Activated CD4-positive, alpha-beta T cell treated with anti-CD3 and anti-CD28 coated beads, Interleukin-10, Interleukin-2, amounts not matched to agents 100 ng/mL and 50 ng/mL, durations not matched to agents 16 hours and 8 hours (primary cell): ENCODE measurements around the gene NEDD4.
"Not testable (repeated sequence)": the region's sequence is repeated elsewhere in the genome, so short reads cannot be mapped to it uniquely, and the experiment has no call there.

Experiments
- DNase-seq: peaks from one replicate; pipeline ENCODE4 v3.0.0-alpha.2; 2020

The NEDD4 gene

DNA sequence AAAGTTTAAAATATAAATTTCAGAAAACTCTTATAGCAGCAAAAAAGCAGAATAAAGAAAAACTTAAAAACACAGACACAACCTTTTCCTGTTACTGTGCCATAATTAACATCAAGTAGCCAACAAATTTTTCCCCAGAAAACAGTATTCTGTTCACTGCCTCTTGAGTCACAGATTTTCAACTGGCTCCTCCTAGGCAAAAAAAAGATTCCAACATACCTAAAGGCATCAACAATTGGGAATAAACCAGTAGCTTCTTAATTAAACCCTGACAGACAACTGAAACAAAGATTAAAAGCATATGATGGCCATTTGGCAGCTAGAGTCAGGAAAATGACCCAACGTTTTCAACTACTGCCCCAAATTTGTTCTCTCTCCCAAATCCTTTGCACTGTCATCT, 10.9 kb upstream of the NEDD4 start:
- not testable (repeated sequence) for DNase-seq

DNA sequence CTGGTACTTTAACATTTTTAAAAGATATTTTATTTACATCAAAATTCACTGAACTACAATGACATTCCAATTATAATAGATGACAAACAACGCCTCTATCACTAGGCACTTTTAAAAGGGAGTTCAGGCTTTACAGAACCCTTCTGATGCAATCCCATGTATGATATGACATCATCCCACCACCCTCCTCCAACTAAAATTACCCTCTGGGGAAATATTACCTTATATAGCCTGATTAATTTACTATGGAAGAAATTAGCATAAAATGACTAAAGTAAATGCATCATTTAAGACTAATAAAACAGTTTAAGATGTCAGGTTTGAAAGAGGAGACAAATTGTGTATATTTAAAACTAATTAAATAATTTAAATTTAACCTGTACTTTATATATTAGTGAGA, 10.4 kb upstream of the NEDD4 start:
- not testable (repeated sequence) for DNase-seq

- DNase-seq: not testable (repeated sequence)
Observed at GRCh38 chr15:56003277-56003676, 9.9 kb upstream of the NEDD4 start.

- DNase-seq: no peak
Observed at GRCh38 chr15:56001471-56002078, 8.2 kb upstream of the NEDD4 start.

DNA sequence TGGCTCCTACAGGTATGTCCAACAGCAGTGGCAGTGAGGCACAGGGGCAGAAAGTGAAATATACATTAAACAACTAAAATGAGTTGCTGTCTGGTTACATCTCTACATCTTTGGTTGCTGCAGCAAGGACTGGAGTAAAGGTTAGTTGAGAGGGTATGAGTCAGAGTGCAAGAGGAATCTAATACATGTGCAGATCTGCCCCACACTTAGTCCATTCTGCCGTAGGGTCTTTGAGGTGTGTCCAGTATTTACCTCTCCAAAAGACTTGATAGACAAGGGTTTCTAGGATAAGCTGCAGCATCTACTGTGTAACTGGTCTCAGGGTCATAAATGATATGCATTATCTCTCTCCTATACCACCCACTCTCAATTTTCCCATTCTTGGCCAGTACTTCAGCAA, 6.2 kb upstream of the NEDD4 start:
- no peak for DNase-seq

- DNase-seq: no peak
Observed at GRCh38 chr15:55998478-55998877, 5.1 kb upstream of the NEDD4 start.

DNA sequence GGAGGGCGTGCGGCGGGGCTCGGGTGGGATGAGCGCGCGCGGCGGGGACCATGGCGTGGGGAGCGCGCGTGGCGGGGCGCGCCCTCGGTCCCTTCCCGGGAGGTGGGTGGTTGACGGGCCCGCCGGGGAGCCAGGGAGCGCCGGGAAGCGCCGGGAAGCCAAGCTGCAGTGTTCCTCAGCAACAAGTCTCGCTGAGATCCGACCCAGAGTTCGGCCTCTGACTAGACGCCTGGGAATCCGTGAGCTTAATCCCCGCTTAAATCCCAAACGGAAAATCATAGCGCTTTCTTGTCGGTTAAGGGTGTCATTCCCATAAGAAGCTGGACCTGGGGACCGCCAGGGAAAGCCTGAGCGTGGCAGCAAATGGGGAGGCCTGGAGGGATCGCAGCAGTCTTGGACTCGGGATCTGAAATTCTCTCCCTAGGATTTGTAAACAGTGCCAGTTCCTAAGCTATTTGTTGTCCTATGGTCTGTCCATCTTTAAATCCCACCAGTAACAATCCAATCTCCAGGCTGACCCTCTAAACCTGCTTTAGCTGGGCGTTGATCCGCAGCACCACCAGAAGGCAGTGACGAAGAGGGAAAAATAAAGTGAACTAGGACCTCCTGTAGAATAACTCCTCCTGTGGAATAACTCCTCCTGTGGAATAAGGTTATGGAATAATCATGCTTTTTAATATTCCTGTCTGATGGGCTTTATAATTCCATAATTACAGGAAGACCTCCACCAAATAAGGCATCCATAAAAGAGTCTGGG, 570 bp upstream of the NEDD4 start:
- no peak for DNase-seq

GRCh38 chr15:55992769-55993110, 672 bp downstream of the NEDD4 start:
- no peak for DNase-seq

DNA sequence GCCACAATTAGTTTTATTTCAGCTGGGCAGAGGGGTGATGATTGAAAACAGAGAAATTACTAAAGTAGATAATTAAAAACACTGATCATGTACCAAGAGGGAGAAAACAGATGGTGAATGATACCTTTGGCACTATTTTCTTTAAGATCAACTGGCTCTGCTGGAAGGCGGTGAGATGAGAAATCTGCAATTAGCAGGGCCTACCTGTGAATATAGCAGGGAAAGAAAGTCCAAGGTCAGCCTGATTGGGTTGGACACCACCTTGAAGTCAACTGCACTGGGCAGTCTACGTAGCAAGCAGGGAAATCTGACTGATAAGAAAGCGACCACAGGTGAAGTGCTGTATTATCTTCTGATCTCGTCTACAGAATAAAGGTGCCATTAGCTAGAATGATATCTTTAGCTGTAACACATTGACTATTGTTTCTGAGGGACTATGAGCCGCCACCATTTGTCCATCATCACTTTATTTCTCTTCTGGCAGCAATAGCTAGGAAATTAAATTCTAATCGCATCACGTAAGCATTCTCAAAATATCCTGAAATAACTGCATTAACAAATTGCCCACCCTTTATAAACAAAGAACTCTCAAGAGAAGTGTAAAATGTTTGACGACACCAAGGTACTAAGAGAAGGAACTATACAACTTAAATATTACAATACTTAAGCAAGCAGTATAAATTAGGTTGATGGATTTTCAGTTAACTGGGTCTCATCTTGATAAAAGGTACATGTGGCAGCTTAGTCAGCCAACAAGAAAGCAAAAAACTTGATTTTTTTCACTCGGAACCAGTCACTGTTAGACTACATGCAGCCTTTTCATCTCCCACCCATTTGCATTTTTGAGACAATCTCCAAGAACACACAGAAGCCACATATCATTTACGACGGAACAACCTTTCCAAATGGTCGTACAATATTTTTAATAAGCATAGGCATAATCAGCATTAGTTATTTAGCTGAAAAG, 1.3 kb downstream of the NEDD4 start:
- no peak for DNase-seq

GRCh38 chr15:55990998-55991397, 2.4 kb downstream of the NEDD4 start:
- no peak for DNase-seq

- no peak for DNase-seq
Observed at GRCh38 chr15:55990516-55990915, 2.9 kb downstream of the NEDD4 start.

DNA sequence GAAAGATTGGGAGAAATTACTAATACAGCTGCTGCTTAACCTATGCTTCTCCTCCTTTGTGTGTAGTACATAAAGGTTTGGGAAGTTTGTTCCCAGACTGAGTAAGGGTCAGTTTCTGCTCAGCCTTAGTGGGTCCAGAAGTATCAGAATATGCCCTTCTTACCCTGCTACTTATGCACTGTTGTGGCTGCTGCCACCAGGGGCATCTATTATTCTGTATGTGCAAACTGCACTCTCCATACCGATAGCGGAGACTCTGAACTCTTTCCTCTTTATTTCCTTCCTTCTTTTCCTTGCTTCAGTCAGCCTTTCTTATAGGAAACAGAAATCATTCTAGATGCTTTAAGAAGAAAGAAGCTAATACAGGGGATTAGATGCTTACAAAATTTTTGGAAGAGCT, 4.0 kb downstream of the NEDD4 start:
- DNase-seq: no peak

- no peak for DNase-seq
Observed at GRCh38 chr15:55981582-55982249, 11.7 kb downstream of the NEDD4 start.

GRCh38 chr15:55980511-55980910, 12.9 kb downstream of the NEDD4 start:
- DNase-seq: no peak

DNA sequence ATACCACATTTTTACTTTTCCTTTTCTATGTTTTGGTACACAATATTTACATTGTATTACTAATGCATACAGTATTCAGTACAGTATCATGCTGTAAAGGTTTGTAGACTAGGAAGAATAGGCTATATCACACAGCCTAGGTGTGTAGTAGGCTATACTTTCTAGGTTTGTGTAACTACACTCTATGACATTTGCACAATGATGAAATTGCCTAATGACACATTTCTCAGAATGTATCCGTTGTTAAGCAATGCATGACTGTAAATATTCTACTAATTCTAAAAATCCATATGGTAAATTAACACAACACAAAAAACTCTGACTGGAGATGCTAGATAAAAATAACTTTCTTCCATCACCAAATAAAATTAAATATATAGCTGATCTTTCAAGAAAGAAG, 16.2 kb downstream of the NEDD4 start:
- DNase-seq: no peak

DNA sequence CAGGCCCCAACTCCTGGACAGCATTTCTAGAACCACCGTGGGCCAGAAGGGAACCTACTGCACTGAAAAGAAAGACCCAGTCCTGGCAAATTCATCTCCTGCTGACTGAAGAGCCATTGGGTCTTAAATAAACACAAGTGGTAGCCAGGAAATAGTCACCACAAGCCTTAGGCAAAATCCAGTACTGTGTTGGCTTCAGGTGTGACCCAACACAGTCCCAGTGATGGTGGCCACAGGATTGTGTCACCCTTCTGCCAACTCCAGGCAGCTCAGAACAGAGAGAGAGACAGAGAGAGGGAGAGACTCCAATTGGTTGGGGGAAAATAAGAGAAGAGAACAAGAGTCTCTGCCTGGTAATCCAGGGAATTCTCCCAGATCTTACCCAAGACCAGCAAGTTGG, 23.1 kb downstream of the NEDD4 start:
- no peak for DNase-seq

GRCh38 chr15:55969582-55969981, 23.8 kb downstream of the NEDD4 start:
- DNase-seq: no peak

DNA sequence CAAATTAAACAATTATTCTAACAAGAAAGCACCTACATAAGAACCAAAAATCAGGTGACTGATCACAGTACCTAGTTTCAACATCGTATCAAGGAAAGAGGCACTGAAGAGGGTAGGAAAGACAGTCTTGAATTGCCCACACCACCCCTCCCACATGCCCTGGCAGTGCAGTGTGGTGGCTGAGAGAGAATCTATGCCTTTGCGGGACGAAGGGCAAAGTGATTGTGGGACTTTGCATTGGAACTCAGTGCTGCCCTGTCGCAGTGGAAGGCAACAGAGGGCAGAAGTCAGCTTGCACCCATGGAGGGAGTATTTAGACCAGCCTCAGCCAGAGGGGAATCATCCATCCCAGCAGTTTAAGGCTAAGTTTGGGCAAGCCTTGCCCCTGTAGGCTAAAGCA, 24.5 kb downstream of the NEDD4 start:
- no peak for DNase-seq

GRCh38 chr15:55965091-55965490, 28.3 kb downstream of the NEDD4 start:
- no peak for DNase-seq

DNA sequence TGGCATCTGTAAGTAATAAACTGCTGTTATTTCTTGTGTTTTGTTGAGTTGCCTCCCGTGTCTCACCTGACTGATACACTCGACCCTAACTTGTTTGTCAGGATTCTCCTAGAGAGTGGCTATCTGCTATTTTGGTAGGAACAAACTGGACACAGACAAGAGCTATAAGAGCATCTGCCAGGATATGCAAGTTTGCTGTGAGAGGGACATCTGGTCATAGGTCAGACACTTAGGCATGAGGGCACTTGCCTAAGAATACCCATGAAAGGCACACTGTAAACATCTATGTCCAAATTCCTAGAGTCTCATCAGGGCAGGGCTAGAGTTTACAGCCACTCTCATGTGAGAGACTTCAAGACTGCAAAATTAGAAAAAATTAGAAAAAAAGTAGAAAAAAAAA, 32.5 kb downstream of the NEDD4 start:
- DNase-seq: no peak

GRCh38 chr15:55959744-55960447, 33.5 kb downstream of the NEDD4 start:
- DNase-seq: no peak

GRCh38 chr15:55958349-55958748, 35.1 kb downstream of the NEDD4 start:
- no peak for DNase-seq
